ENCODE data around the gene THRB. TPM values are rescaled to one million over a fixed set of nuclear protein-coding genes. Genes with fewer than 3 reads are reported as not detected.

THRB gene
- total and polyA plus RNA-seq, 7 experiments from 2014 or later = 0.05 to 1.0 (median 0.16) TPM; not detected in 4

DNA sequence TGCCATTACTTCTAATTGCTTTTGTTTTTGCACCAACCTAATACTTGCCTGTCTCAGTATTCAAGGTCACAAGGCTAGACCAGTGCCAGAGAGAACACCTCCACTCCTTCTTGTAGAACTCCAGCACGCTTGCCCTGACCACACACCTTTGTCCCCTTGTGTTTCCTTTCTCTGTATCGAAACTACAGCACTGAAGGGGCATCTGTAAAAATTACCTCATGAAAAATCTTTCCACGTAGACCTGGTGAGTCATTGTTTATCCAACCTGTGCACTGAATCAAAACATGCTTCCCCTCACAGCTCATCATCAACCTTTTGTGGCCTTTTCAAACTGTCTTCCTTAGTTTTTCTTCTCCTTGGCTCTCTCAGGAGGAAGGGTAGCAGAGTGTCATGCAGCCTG, 259.5 kb downstream of the THRB start:
- CTCF ChIA-PET = no interaction called here
- peaks cover 0 to 9% (median 4%) of the 10 kb centered on the region in 5 donors for H3K27me3 Mint-ChIP-seq
- Histone ChIP-seq H3K27ac (ENCODE audit: low read depth, low read length) (no peak overlapping the region), H3K4me3 (ENCODE audit: low read length) (no peak overlapping the region), H3K9me3 (ENCODE audit: control insufficient read depth in 2 of 3, low read length in 3 of 3) (no peaks in the 10 kb centered on the region), H3K36me3 (ENCODE audit: control insufficient read depth in 2 of 3, insufficient read depth in 3 of 3, low read length in 3 of 3) (no peaks in the 10 kb centered on the region), H3K27me3 (ENCODE audit: control insufficient read depth in 2 of 2, insufficient read depth in 2 of 2, low read length in 2 of 2) (no peaks in the 10 kb centered on the region), H3K4me1 (ENCODE audit: control insufficient read depth in 2 of 2, insufficient read depth in 2 of 2, low read length in 2 of 2) (no peaks in the 10 kb centered on the region)
- H3K4me3 Mint-ChIP-seq = no peak overlapping the region
- H3K4me1 Mint-ChIP-seq = no peaks in the 10 kb centered on the region
- DNase-seq (no peak), ATAC-seq (no peak)
- no peaks in the 10 kb centered on the region for H3K36me3 Mint-ChIP-seq
- H3K9me3 Mint-ChIP-seq = no peaks in the 10 kb centered on the region
- H3K27ac Mint-ChIP-seq = no peak overlapping the region
- POLR2A ChIA-PET = interaction anchor here (1.0 kb wide), 1 partner anchor 14 kb away, joined by 3 read pairs; no protein-coding TSS in a partner anchor
- intact Hi-C loops (cut with micrococcal nuclease) = loop anchor here in 1 of 2 donors (10.0 kb wide), 1 partner anchor 1670 kb away; no protein-coding TSS in a partner anchor

DNA sequence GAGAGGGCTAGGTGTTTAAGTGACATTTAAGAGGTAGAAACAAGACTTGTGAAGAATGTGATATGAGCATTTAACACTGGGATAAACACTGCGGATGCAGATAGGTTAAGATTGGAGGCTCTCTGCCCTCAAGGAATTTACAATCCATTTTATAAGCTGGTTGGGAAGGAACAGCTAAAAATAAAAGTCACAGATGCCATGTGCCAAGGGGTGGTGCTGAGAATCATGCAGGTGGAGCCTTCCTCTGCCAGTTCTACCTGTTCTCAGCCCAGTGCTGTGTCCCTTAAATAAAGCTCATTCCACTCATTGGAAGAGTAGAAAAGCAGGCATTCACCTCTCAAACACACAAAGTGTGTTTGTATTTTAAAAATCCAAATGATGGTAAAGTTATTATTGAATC, 261.9 kb downstream of the THRB start:
- Mint-ChIP-seq H3K27me3 (peaks cover 0 to 9% (median 4%) of the 10 kb centered on the region in 5 donors), H3K9me3 (no peaks in the 10 kb centered on the region), H3K4me3 (no peak overlapping the region), H3K36me3 (no peaks in the 10 kb centered on the region), H3K4me1 (no peaks in the 10 kb centered on the region), H3K27ac (no peak overlapping the region)
- DNase-seq (no peak), ATAC-seq (no peak)
- intact Hi-C loops (cut with micrococcal nuclease) = loop anchor here in 1 of 2 donors (10.0 kb wide), 1 partner anchor 1668 kb away; no protein-coding TSS in a partner anchor
- Histone ChIP-seq H3K36me3 (ENCODE audit: control insufficient read depth in 2 of 3, insufficient read depth in 3 of 3, low read length in 3 of 3) (no peaks in the 10 kb centered on the region), H3K27ac (ENCODE audit: low read depth, low read length) (no peak overlapping the region), H3K4me1 (ENCODE audit: control insufficient read depth in 2 of 2, insufficient read depth in 2 of 2, low read length in 2 of 2) (no peaks in the 10 kb centered on the region), H3K4me3 (ENCODE audit: low read length) (no peak overlapping the region), H3K27me3 (ENCODE audit: control insufficient read depth in 2 of 2, insufficient read depth in 2 of 2, low read length in 2 of 2) (no peaks in the 10 kb centered on the region), H3K9me3 (ENCODE audit: control insufficient read depth in 2 of 3, low read length in 3 of 3) (no peaks in the 10 kb centered on the region)
- ChIA-PET POLR2A (interaction anchor here (0.9 kb wide), 1 partner anchor 9 kb away, joined by 3 read pairs; no protein-coding TSS in a partner anchor), CTCF (no interaction called here)

DNA sequence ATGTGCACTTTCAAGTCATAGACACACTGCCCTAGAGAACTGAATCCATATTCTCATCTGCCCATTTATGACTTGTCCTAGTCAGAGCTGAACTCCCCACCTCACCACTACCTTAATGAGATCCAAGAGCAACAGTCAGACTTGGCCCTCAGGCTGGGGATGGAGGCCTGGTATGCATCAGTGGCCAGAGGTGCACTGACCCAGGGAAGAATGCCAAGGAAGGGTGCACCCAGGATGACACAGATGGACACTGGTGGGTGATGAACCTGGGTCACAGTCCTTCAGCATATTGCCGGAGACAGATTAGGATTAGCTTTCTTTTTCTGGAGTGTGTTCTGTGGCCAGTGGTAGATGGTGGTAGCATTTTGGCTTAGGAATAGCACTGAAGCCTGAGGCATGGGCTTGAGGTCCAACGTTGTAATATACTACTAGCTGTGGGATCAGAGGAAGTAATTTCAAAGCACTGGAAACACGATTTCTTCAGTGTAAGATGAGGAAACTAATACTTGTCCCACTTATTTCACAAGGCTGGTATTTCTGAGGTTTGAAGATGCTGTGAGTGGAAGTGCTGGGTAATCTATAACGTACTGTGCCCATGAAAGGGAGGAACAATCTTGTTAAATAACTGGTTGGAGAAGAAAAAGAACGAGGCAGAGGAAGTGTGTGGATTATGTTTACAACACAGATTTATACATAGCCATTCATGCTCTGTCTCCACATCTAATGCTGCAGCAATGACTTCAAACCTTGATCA, 265.0 kb downstream of the THRB start:
- Mint-ChIP-seq H3K36me3 (no peaks in the 10 kb centered on the region), H3K4me1 (no peaks in the 10 kb centered on the region), H3K27me3 (peaks cover 0 to 6% (median 0%) of the 10 kb centered on the region in 5 donors), H3K27ac (no peak overlapping the region), H3K9me3 (no peaks in the 10 kb centered on the region), H3K4me3 (no peak overlapping the region)
- no peaks in the 10 kb centered on the region for H3K27me3 ChIP-seq (ENCODE audit: control insufficient read depth in 2 of 2, insufficient read depth in 2 of 2, low read length in 2 of 2)
- CTCF ChIA-PET = no interaction called here
- no peak for DNase-seq
- H3K27ac ChIP-seq (ENCODE audit: low read depth, low read length) = no peak overlapping the region
- H3K9me3 ChIP-seq (ENCODE audit: control insufficient read depth in 2 of 3, low read length in 3 of 3) = no peaks in the 10 kb centered on the region
- intact Hi-C loops (cut with micrococcal nuclease) = loop anchor here in 1 of 2 donors (10.0 kb wide), 1 partner anchor 1665 kb away; no protein-coding TSS in a partner anchor
- no peak for ATAC-seq
- no peak overlapping the region for H3K4me3 ChIP-seq (ENCODE audit: low read length)
- no peaks in the 10 kb centered on the region for H3K36me3 ChIP-seq (ENCODE audit: control insufficient read depth in 2 of 3, insufficient read depth in 3 of 3, low read length in 3 of 3)
- POLR2A ChIA-PET = no interaction called here
- H3K4me1 ChIP-seq (ENCODE audit: control insufficient read depth in 2 of 2, insufficient read depth in 2 of 2, low read length in 2 of 2) = no peaks in the 10 kb centered on the region

DNA sequence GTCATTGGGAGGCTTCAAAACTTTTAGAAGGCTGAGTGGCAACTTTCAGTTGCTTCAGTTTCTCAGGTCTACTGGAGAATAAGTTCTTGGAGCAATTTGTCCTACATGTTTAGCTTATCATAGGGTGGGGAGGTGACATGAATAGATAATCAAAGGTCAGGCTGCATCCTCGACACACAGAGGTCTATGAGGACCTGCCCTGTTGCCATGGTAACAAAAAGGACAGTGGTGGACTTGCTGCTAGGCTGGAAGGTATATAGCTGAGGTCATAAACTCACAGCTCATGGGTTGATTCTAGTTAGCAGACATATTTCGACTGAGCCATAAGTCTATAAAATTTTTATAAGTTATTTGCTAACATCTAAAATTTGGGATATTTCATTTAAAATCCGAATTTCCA, 267.0 kb downstream of the THRB start:
- peaks cover 0 to 5% (median under 1%) of the 10 kb centered on the region in 5 donors for H3K27me3 Mint-ChIP-seq

DNA sequence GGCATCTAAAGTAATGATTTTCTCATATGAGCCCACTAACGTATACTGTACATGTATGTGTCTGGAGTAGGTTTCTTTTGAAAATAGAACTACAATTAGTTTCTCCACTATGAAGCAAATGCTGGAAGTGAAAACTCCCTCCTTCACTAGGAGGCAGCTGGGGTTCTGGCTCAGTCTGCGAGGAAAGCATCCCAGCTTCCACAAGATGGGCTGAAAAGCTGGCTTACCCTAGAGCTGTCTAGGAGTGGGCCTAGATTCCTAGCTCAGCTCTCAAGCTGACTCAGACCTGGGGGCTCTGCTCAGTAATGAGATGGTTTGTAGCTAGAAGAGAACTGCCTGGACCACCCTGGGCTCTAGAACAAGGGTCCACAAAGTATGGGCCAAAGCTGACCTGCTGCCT, 268.3 kb downstream of the THRB start:
- ChIA-PET POLR2A (no interaction called here), CTCF (no interaction called here)
- H3K9me3 Mint-ChIP-seq = no peaks in the 10 kb centered on the region
- Histone ChIP-seq H3K27ac (ENCODE audit: low read depth, low read length) (no peak overlapping the region), H3K36me3 (ENCODE audit: control insufficient read depth in 2 of 3, insufficient read depth in 3 of 3, low read length in 3 of 3) (no peaks in the 10 kb centered on the region), H3K4me3 (ENCODE audit: low read length) (no peak overlapping the region), H3K9me3 (ENCODE audit: control insufficient read depth in 2 of 3, low read length in 3 of 3) (no peaks in the 10 kb centered on the region), H3K4me1 (ENCODE audit: control insufficient read depth in 2 of 2, insufficient read depth in 2 of 2, low read length in 2 of 2) (no peaks in the 10 kb centered on the region), H3K27me3 (ENCODE audit: control insufficient read depth in 2 of 2, insufficient read depth in 2 of 2, low read length in 2 of 2) (no peaks in the 10 kb centered on the region)
- no peak for ATAC-seq
- intact Hi-C loops (cut with micrococcal nuclease) = no loop called here
- no peak overlapping the region for H3K4me3 Mint-ChIP-seq
- no peaks in the 10 kb centered on the region for H3K36me3 Mint-ChIP-seq
- DNase-seq = no peak
- no peak overlapping the region for H3K27ac Mint-ChIP-seq
- H3K4me1 Mint-ChIP-seq = no peaks in the 10 kb centered on the region
- H3K27me3 Mint-ChIP-seq = peaks cover 2 to 11% (median 7%) of the 10 kb centered on the region in 5 donors

More for the DNA sequence above, 267.0 kb downstream of the THRB start:
- H3K4me1 ChIP-seq (ENCODE audit: control insufficient read depth in 2 of 2, insufficient read depth in 2 of 2, low read length in 2 of 2) = no peaks in the 10 kb centered on the region
- no peaks in the 10 kb centered on the region for H3K27me3 ChIP-seq (ENCODE audit: control insufficient read depth in 2 of 2, insufficient read depth in 2 of 2, low read length in 2 of 2)
- intact Hi-C loops (cut with micrococcal nuclease) = no loop called here
- no peak overlapping the region for H3K27ac Mint-ChIP-seq
- H3K9me3 Mint-ChIP-seq = no peaks in the 10 kb centered on the region
- ATAC-seq (no peak), DNase-seq (no peak)
- H3K36me3 Mint-ChIP-seq = no peaks in the 10 kb centered on the region
- ChIA-PET POLR2A (no interaction called here), CTCF (no interaction called here)
- H3K27ac ChIP-seq (ENCODE audit: low read depth, low read length) = no peak overlapping the region
- H3K4me3 Mint-ChIP-seq = no peak overlapping the region
- H3K4me1 Mint-ChIP-seq = no peaks in the 10 kb centered on the region
- H3K36me3 ChIP-seq (ENCODE audit: control insufficient read depth in 2 of 3, insufficient read depth in 3 of 3, low read length in 3 of 3) = no peaks in the 10 kb centered on the region
- no peaks in the 10 kb centered on the region for H3K9me3 ChIP-seq (ENCODE audit: control insufficient read depth in 2 of 3, low read length in 3 of 3)
- H3K4me3 ChIP-seq (ENCODE audit: low read length) = no peak overlapping the region

DNA sequence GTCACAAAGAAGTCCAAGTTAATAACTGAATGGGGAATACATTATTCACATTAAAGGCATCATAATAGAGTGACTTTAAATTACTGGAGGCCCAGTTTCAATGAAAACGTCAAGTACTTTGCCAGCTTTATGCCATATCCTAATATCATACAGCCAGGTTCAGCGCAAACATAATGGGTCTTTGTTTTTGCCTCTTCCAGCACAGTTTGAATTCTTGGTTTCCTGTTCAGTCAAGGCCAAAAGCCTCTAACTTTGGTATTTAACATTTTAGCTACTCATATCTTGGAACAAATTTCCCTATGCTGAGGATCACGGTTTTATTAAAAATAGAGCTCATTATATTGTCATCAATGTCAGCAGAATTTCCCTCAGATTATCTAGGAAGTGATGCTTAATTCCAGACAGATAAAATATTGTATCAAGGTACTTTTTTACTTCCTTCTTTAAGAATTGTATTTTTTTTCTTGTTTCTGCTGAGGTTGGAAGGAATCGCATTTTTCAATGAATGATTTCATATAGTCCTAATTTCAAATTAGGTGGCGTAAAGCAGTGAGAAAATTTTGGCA, 269.2 kb downstream of the THRB start:
- no peaks in the 10 kb centered on the region for H3K36me3 ChIP-seq (ENCODE audit: control insufficient read depth in 2 of 3, insufficient read depth in 3 of 3, low read length in 3 of 3)

More for the DNA sequence above, 269.2 kb downstream of the THRB start:
- Mint-ChIP-seq H3K9me3 (peaks cover 0 to 1% (median 0%) of the 10 kb centered on the region in 11 donors), H3K27ac (no peak overlapping the region), H3K4me3 (no peak overlapping the region), H3K27me3 (peaks cover 2 to 11% (median 7%) of the 10 kb centered on the region in 5 donors), H3K4me1 (no peaks in the 10 kb centered on the region), H3K36me3 (no peaks in the 10 kb centered on the region)
- H3K4me3 ChIP-seq (ENCODE audit: low read length) = no peak overlapping the region
- H3K4me1 ChIP-seq (ENCODE audit: control insufficient read depth in 2 of 2, insufficient read depth in 2 of 2, low read length in 2 of 2) = no peaks in the 10 kb centered on the region
- intact Hi-C loops (cut with micrococcal nuclease) = no loop called here
- no peaks in the 10 kb centered on the region for H3K9me3 ChIP-seq (ENCODE audit: control insufficient read depth in 2 of 3, low read length in 3 of 3)
- no peak for ATAC-seq
- H3K27me3 ChIP-seq (ENCODE audit: control insufficient read depth in 2 of 2, insufficient read depth in 2 of 2, low read length in 2 of 2) = no peaks in the 10 kb centered on the region
- no peak overlapping the region for H3K27ac ChIP-seq (ENCODE audit: low read depth, low read length)
- POLR2A ChIA-PET = interaction anchor here (0.7 kb wide), 1 partner anchor 18 kb away, joined by 3 read pairs; no protein-coding TSS in a partner anchor
- DNase-seq = no peak
- CTCF ChIA-PET = interaction anchor here (0.5 to 0.8 kb wide), 3 partner anchors 187 to 784 kb away, joined by 3 to 4 read pairs (median 3); no protein-coding TSS in a partner anchor

Data from naive thymus-derived CD4-positive, alpha-beta T cell (primary cell).